NOMO-1 treated with dmso at 0.1 percent for 144 hours (cell line): Measurements from ENCODE around the gene PLXDC2.

Source experiments
- DNase-seq: peaks from one replicate; lab custom pipeline; 2025; ENCODE audit not compliant: unreplicated experiment; lab: John Stamatoyannopoulos, UW

Gene PLXDC2

GRCh38 chr10:19935176-19935575 lies 118.9 kb downstream of the PLXDC2 start:
- DNase-seq = no peak

GRCh38 chr10:19936289-19936688 lies 120.1 kb downstream of the PLXDC2 start:
- no peak for DNase-seq

GRCh38 chr10:19937989-19938388 lies 121.8 kb downstream of the PLXDC2 start:
- no peak for DNase-seq

- DNase-seq = no peak
These were observed 125.1 kb downstream of the PLXDC2 start for GRCh38 chr10:19941206-19941880.

GRCh38 chr10:19944911-19945663 lies 128.9 kb downstream of the PLXDC2 start:
- DNase-seq = no peak

- no peak for DNase-seq
These were observed 130.0 kb downstream of the PLXDC2 start for GRCh38 chr10:19946245-19946644.

GRCh38 chr10:19946791-19947190 lies 130.6 kb downstream of the PLXDC2 start:
- DNase-seq = no peak

GRCh38 chr10:19947215-19947614 lies 131.0 kb downstream of the PLXDC2 start:
- no peak for DNase-seq

GRCh38 chr10:19947656-19948055 lies 131.4 kb downstream of the PLXDC2 start:
- no peak for DNase-seq

- no peak for DNase-seq
These were observed 136.2 kb downstream of the PLXDC2 start for GRCh38 chr10:19952224-19953010.

- no peak for DNase-seq
These were observed 138.4 kb downstream of the PLXDC2 start for GRCh38 chr10:19954601-19955000.

- DNase-seq = no peak
These were observed 140.3 kb downstream of the PLXDC2 start for GRCh38 chr10:19956516-19957032.

GRCh38 chr10:19958787-19959186 lies 142.6 kb downstream of the PLXDC2 start:
- no peak for DNase-seq

GRCh38 chr10:19961076-19962053 lies 145.1 kb downstream of the PLXDC2 start:
- no peak for DNase-seq

GRCh38 chr10:19964625-19965024 lies 148.4 kb downstream of the PLXDC2 start:
- no peak for DNase-seq

- DNase-seq = no peak
These were observed 150.5 kb downstream of the PLXDC2 start for GRCh38 chr10:19966751-19967150.

- DNase-seq = no peak
These were observed 151.7 kb downstream of the PLXDC2 start for GRCh38 chr10:19967981-19968380.

- no peak for DNase-seq
These were observed 152.5 kb downstream of the PLXDC2 start for GRCh38 chr10:19968745-19969144.

- no peak for DNase-seq
These were observed 154.0 kb downstream of the PLXDC2 start for GRCh38 chr10:19970256-19970655.

GRCh38 chr10:19970717-19971116 lies 154.5 kb downstream of the PLXDC2 start:
- no peak for DNase-seq
